ENCODE results near the gene PGAP1. TPM values are rescaled to one million over a fixed set of nuclear protein-coding genes. Genes with fewer than 3 reads are reported as not detected.

Gene PGAP1
- total RNA-seq, 2 experiments from 2014 or later = 29.3 to 33.3 TPM

GRCh38 chr2:196941398-196942078 is 15.0 kb upstream of the PGAP1 start:
- Mint-ChIP-seq H3K4me3 (no peak overlapping the region), H3K9me3 (no peaks in the 10 kb centered on the region), H3K4me1 (ENCODE audit: low read depth) (no peaks in the 10 kb centered on the region), H3K36me3 (ENCODE audit: low read depth) (no peaks in the 10 kb centered on the region), H3K27ac (no peak overlapping the region), H3K27me3 (ENCODE audit: low read depth) (peaks cover 2% of the 10 kb centered on the region)
- intact Hi-C loops (cut with micrococcal nuclease) = no loop called here
- CTCF ChIA-PET = no interaction called here
- DNase-seq = no peak

GRCh38 chr2:196939371-196939770 is 12.9 kb upstream of the PGAP1 start:
- CTCF ChIA-PET = no interaction called here
- no peak for DNase-seq
- H3K4me1 Mint-ChIP-seq (ENCODE audit: low read depth) = peaks cover 2% of the 10 kb centered on the region
- H3K27ac Mint-ChIP-seq = no peak overlapping the region
- intact Hi-C loops (cut with micrococcal nuclease) = no loop called here
- H3K4me3 Mint-ChIP-seq = no peak overlapping the region
- no peaks in the 10 kb centered on the region for H3K36me3 Mint-ChIP-seq (ENCODE audit: low read depth)
- peaks cover 2% of the 10 kb centered on the region for H3K27me3 Mint-ChIP-seq (ENCODE audit: low read depth)
- no peaks in the 10 kb centered on the region for H3K9me3 Mint-ChIP-seq

- Mint-ChIP-seq H3K4me1 (ENCODE audit: low read depth) (peaks cover 2% of the 10 kb centered on the region), H3K27me3 (ENCODE audit: low read depth) (no peaks in the 10 kb centered on the region), H3K9me3 (no peaks in the 10 kb centered on the region), H3K27ac (no peak overlapping the region), H3K4me3 (no peak overlapping the region), H3K36me3 (ENCODE audit: low read depth) (no peaks in the 10 kb centered on the region)
- no peak for DNase-seq
- CTCF ChIA-PET = interaction anchor here (1.2 to 1.3 kb wide), 2 partner anchors 8 to 86 kb away, joined by 4 read pairs; no protein-coding TSS in a partner anchor
- intact Hi-C loops (cut with micrococcal nuclease) = no loop called here
Observed at GRCh38 chr2:196935432-196935831, 8.9 kb upstream of the PGAP1 start.

- Mint-ChIP-seq H3K27ac (no peak overlapping the region), H3K9me3 (no peaks in the 10 kb centered on the region), H3K36me3 (ENCODE audit: low read depth) (no peaks in the 10 kb centered on the region), H3K4me1 (ENCODE audit: low read depth) (peaks cover 2% of the 10 kb centered on the region), H3K4me3 (no peak overlapping the region), H3K27me3 (ENCODE audit: low read depth) (no peaks in the 10 kb centered on the region)
- intact Hi-C loops (cut with micrococcal nuclease) = no loop called here
- CTCF ChIA-PET = interaction anchor here (1.3 kb wide), 1 partner anchor 9 kb away, joined by 4 read pairs; no protein-coding TSS in a partner anchor
- DNase-seq = no peak
Observed at GRCh38 chr2:196934672-196935071, 8.2 kb upstream of the PGAP1 start.

GRCh38 chr2:196931555-196931954 is 5.0 kb upstream of the PGAP1 start:
- H3K4me1 Mint-ChIP-seq (ENCODE audit: low read depth) = peaks cover 8% of the 10 kb centered on the region
- DNase-seq = no peak
- no peaks in the 10 kb centered on the region for H3K27me3 Mint-ChIP-seq (ENCODE audit: low read depth)
- intact Hi-C loops (cut with micrococcal nuclease) = no loop called here
- CTCF ChIA-PET = interaction anchor here (1.1 kb wide), 1 partner anchor 59 kb away, joined by 3 read pairs; no protein-coding TSS in a partner anchor
- no peak overlapping the region for H3K4me3 Mint-ChIP-seq
- H3K36me3 Mint-ChIP-seq (ENCODE audit: low read depth) = peaks cover 3% of the 10 kb centered on the region
- no peaks in the 10 kb centered on the region for H3K9me3 Mint-ChIP-seq
- H3K27ac Mint-ChIP-seq = no peak overlapping the region

GRCh38 chr2:196927376-196928225 is 1.1 kb upstream of the PGAP1 start:
- Mint-ChIP-seq H3K36me3 (ENCODE audit: low read depth) (peaks cover 10% of the 10 kb centered on the region), H3K9me3 (no peaks in the 10 kb centered on the region), H3K27me3 (ENCODE audit: low read depth) (no peaks in the 10 kb centered on the region), H3K4me3 (peak overlapping the region; percentile 93), H3K4me1 (ENCODE audit: low read depth) (peaks cover 28% of the 10 kb centered on the region), H3K27ac (peak overlapping the region; percentile 98)
- CTCF ChIA-PET = interaction anchor here (0.6 to 1.2 kb wide), 5 partner anchors 36 to 178 kb away, joined by 3 to 6 read pairs (median 4); no protein-coding TSS in a partner anchor
- DNase-seq = peak; percentile 88
- intact Hi-C loops (cut with micrococcal nuclease) = loop anchor here (1.0 to 10.0 kb wide), 24 partner anchors 11 to 1393 kb away; partner anchors contain the start of genes ANKRD44, CCDC150, COQ10B and GTF3C3

GRCh38 chr2:196925768-196926561 is 542 bp downstream of the PGAP1 start:
- intact Hi-C loops (cut with micrococcal nuclease) = loop anchor here (2.0 to 10.0 kb wide), 15 partner anchors 51 to 1391 kb away; partner anchors contain the start of genes ANKRD44, CCDC150, MARS2 and SF3B1
- peak overlapping the region; percentile 98 for H3K27ac Mint-ChIP-seq
- H3K27me3 Mint-ChIP-seq (ENCODE audit: low read depth) = no peaks in the 10 kb centered on the region
- H3K9me3 Mint-ChIP-seq = no peaks in the 10 kb centered on the region
- CTCF ChIA-PET = interaction anchor here (0.5 to 0.7 kb wide), 2 partner anchors 149 to 509 kb away, joined by 3 read pairs; partner anchors contain the start of gene SF3B1
- DNase-seq = peak; percentile 56
- peak overlapping the region; percentile 93 for H3K4me3 Mint-ChIP-seq
- peaks cover 12% of the 10 kb centered on the region for H3K36me3 Mint-ChIP-seq (ENCODE audit: low read depth)
- H3K4me1 Mint-ChIP-seq (ENCODE audit: low read depth) = peaks cover 37% of the 10 kb centered on the region

GRCh38 chr2:196925051-196925767 is 1.3 kb downstream of the PGAP1 start:
- H3K36me3 Mint-ChIP-seq (ENCODE audit: low read depth) = peaks cover 12% of the 10 kb centered on the region
- H3K4me3 Mint-ChIP-seq = peak overlapping the region; percentile 93
- CTCF ChIA-PET = interaction anchor here (0.8 to 1.0 kb wide), 2 partner anchors 87 to 174 kb away, joined by 3 to 5 read pairs; no protein-coding TSS in a partner anchor
- H3K9me3 Mint-ChIP-seq = no peaks in the 10 kb centered on the region
- DNase-seq = no peak
- H3K27me3 Mint-ChIP-seq (ENCODE audit: low read depth) = no peaks in the 10 kb centered on the region
- peak overlapping the region; percentile 98 for H3K27ac Mint-ChIP-seq
- intact Hi-C loops (cut with micrococcal nuclease) = loop anchor here (5.0 to 10.0 kb wide), 7 partner anchors 222 to 1390 kb away; partner anchors contain the start of gene MARS2
- peaks cover 42% of the 10 kb centered on the region for H3K4me1 Mint-ChIP-seq (ENCODE audit: low read depth)

GRCh38 chr2:196924051-196924450 is 2.5 kb downstream of the PGAP1 start:
- Mint-ChIP-seq H3K27ac (no peak overlapping the region), H3K4me3 (peak overlapping the region; percentile 38), H3K4me1 (ENCODE audit: low read depth) (peaks cover 48% of the 10 kb centered on the region), H3K27me3 (ENCODE audit: low read depth) (no peaks in the 10 kb centered on the region), H3K36me3 (ENCODE audit: low read depth) (peaks cover 19% of the 10 kb centered on the region), H3K9me3 (peaks cover under 1% of the 10 kb centered on the region)
- DNase-seq = no peak
- CTCF ChIA-PET = interaction anchor here (0.6 to 1.0 kb wide), 2 partner anchors 173 to 385 kb away, joined by 3 to 5 read pairs; no protein-coding TSS in a partner anchor
- intact Hi-C loops (cut with micrococcal nuclease) = loop anchor here (10.0 kb wide), 3 partner anchors 639 to 1389 kb away; partner anchors contain the start of gene MARS2

GRCh38 chr2:196918927-196919326 is 7.6 kb downstream of the PGAP1 start:
- peaks cover 11% of the 10 kb centered on the region for H3K9me3 Mint-ChIP-seq
- CTCF ChIA-PET = no interaction called here
- peaks cover 47% of the 10 kb centered on the region for H3K36me3 Mint-ChIP-seq (ENCODE audit: low read depth)
- intact Hi-C loops (cut with micrococcal nuclease) = no loop called here
- H3K4me1 Mint-ChIP-seq (ENCODE audit: low read depth) = peaks cover 64% of the 10 kb centered on the region
- no peak overlapping the region for H3K27ac Mint-ChIP-seq
- no peaks in the 10 kb centered on the region for H3K27me3 Mint-ChIP-seq (ENCODE audit: low read depth)
- H3K4me3 Mint-ChIP-seq = no peak overlapping the region
- no peak for DNase-seq

- DNase-seq = no peak
- Mint-ChIP-seq H3K4me1 (ENCODE audit: low read depth) (peaks cover 58% of the 10 kb centered on the region), H3K27ac (no peak overlapping the region), H3K4me3 (no peak overlapping the region), H3K9me3 (peaks cover 11% of the 10 kb centered on the region), H3K27me3 (ENCODE audit: low read depth) (no peaks in the 10 kb centered on the region), H3K36me3 (ENCODE audit: low read depth) (peaks cover 55% of the 10 kb centered on the region)
- intact Hi-C loops (cut with micrococcal nuclease) = no loop called here
- CTCF ChIA-PET = interaction anchor here (0.6 kb wide), 1 partner anchor 90 kb away, joined by 3 read pairs; no protein-coding TSS in a partner anchor
Observed at GRCh38 chr2:196917802-196918201, 8.7 kb downstream of the PGAP1 start.

All from activated naive CD4-positive, alpha-beta T cell treated with anti-CD3 and anti-CD28 coated beads for 36 hours (primary cell).